K562 (cell line): ENCODE data around the gene SCG3. TPM values are rescaled to one million over a fixed set of nuclear protein-coding genes. Genes with fewer than 3 reads are reported as not detected.

Experiments
- CBFA2T3 ChIP-seq: fragments of 450-650 bp; IDR thresholded peaks from 2 replicates; pipeline ENCODE4 v1.6.1; 2017
- EWSR1 ChIP-seq: fragments of 450-650 bp; IDR thresholded peaks from 2 replicates; pipeline ENCODE4 v1.6.1; 2018; ENCODE audit warnings: borderline replicate concordance, mild to moderate bottlenecking, low read depth, moderate library complexity; ENCODE audit not compliant: partially characterized antibody
- HDAC1 ChIP-seq, 2 experiments: fragments of 450-650 bp; IDR thresholded peaks; 2 replicates each; pipeline ENCODE4 v1.6.1; 2016 to 2017; ENCODE audit warnings: inconsistent platforms in 1 of 2, mild to moderate bottlenecking in 1 of 2, moderate library complexity in 1 of 2
- HLTF ChIP-seq: fragments of 450-650 bp; IDR thresholded peaks from 2 replicates; pipeline ENCODE4 v1.6.1; 2016
- IFI16 ChIP-seq: fragments of 250-450 bp; sonication (Bioruptor Pico); IDR thresholded peaks from 2 replicates; pipeline ENCODE4 v2.1.2; 2022; ENCODE audit warnings: mild to moderate bottlenecking, inconsistent platforms
- IRF2 ChIP-seq: sonication (generic); formaldehyde crosslinking; IDR thresholded peaks from 2 replicates; pipeline ENCODE4 v1.8.1; 2022; ENCODE audit warnings: mild to moderate bottlenecking, missing genetic modification reagents
- JUND ChIP-seq, 2 experiments: IDR thresholded peaks; 2 replicates in 1 of 2; 3 replicates in 1 of 2; pipeline ENCODE4 v1.6.1; 2011; ENCODE audit warnings: borderline replicate concordance in 2 of 2, low read depth in 2 of 2, low read length in 2 of 2, improper control_type of control experiment in 1 of 2, missing biosample characterization in 1 of 2, missing genetic modification characterization in 1 of 2, missing genetic modification reagents in 1 of 2
- KLF10 ChIP-seq: fragments of 250-450 bp; sonication (Bioruptor Pico); IDR thresholded peaks from 2 replicates; pipeline ENCODE4 v1.6.1; 2021; ENCODE audit warnings: matching md5 sums
- MTF1 ChIP-seq: fragments of 250-450 bp; sonication (Bioruptor Pico); IDR thresholded peaks from 2 replicates; pipeline ENCODE4 v1.9.0; 2021; ENCODE audit warnings: moderate library complexity, mild to moderate bottlenecking, inconsistent platforms, borderline replicate concordance
- NCOA6 ChIP-seq: fragments of 450-650 bp; IDR thresholded peaks from 2 replicates; pipeline ENCODE4 v1.6.1; 2017; ENCODE audit warnings: mild to moderate bottlenecking
- NR1H2 ChIP-seq: sonication (generic); formaldehyde crosslinking; IDR thresholded peaks from 2 replicates; pipeline ENCODE4 v1.4.0; 2020; ENCODE audit warnings: mild to moderate bottlenecking, missing genetic modification reagents
- PTRF ChIP-seq: fragments of 450-650 bp; IDR thresholded peaks from 2 replicates; pipeline ENCODE4 v1.6.1; 2016; ENCODE audit warnings: mild to moderate bottlenecking, missing genetic modification characterization, missing compliant biosample characterization
- SLC30A9 ChIP-seq: fragments of 250-450 bp; sonication (Bioruptor Pico); IDR thresholded peaks from 2 replicates; pipeline ENCODE4 v1.8.0; 2022; ENCODE audit warnings: mild to moderate bottlenecking, moderate library complexity
- SP2 ChIP-seq: IDR thresholded peaks from 2 replicates; pipeline ENCODE4 v1.6.1; 2011; ENCODE audit warnings: mild to moderate bottlenecking, low read depth, low read length, moderate library complexity; ENCODE audit not compliant: poor library complexity, severe bottlenecking; ENCODE audit errors: extremely low read depth
- SPI1 ChIP-seq: IDR thresholded peaks from 2 replicates; pipeline ENCODE4 v1.6.1; 2011; ENCODE audit warnings: low read depth, low read length, control low read depth, borderline replicate concordance
- TCFL5 ChIP-seq: fragments of 250-450 bp; sonication (Bioruptor Pico); conservative IDR thresholded peaks from 2 replicates; pipeline ENCODE4 v1.6.1; 2021; ENCODE audit warnings: mild to moderate bottlenecking, moderate library complexity, matching md5 sums
- ZNF507 ChIP-seq: conservative IDR thresholded peaks from 2 replicates; pipeline ENCODE4 v1.6.1; 2017; ENCODE audit warnings: missing genetic modification characterization, missing compliant biosample characterization
- polyA plus RNA-seq, 8 experiments: library from polyadenylated mRNA; depleted of rRNA in 4 of 8; stranded (reverse) in 5 of 8; unstranded in 3 of 8; fragments of >200 nt; fragmentation: Nextera tagmentation in 2 of 8; fragmentation: Illumina TruSeq in 1 of 8; extraction: Ambion mirVana in 2 of 8; extraction: Trizol in 1 of 8; gene quantifications; 2 replicates each; pipeline versions ENCODE4 v1.2.1 to v1.2.3, GENCODE V29; 2011 to 2014; ENCODE audit warnings: inconsistent platforms in 1 of 8, missing spikeins in 1 of 8
- total RNA-seq, 7 experiments: library from RNA; depleted of rRNA in 6 of 7; stranded (reverse); fragments of >200 nt in 6 of 7; fragmentation: Illumina TruSeq in 2 of 7; extraction: Trizol in 2 of 7; gene quantifications; 2 replicates each; pipeline versions ENCODE4 v1.2.1 to v1.2.3, GENCODE V29; 2011 to 2021; ENCODE audit warnings: low replicate concordance in 1 of 7
- TF ChIP-seq, protein P1 (sequence below): sonication (generic); formaldehyde crosslinking; IDR thresholded peaks from 2 replicates; pipeline ENCODE4 v1.9.0; 2022; ENCODE audit warnings: mild to moderate bottlenecking, missing genetic modification reagents
- TF ChIP-seq, protein P2 (sequence below): sonication (generic); formaldehyde crosslinking; IDR thresholded peaks from 2 replicates; pipeline ENCODE4 v1.8.0; 2022; ENCODE audit warnings: mild to moderate bottlenecking, low read depth, missing genetic modification reagents
- TF ChIP-seq, protein P3 (sequence below): sonication (generic); formaldehyde crosslinking; IDR thresholded peaks from 2 replicates; pipeline ENCODE4 v1.8.1; 2023; ENCODE audit warnings: missing genetic modification reagents, mild to moderate bottlenecking, borderline replicate concordance
- TF ChIP-seq, protein P4 (sequence below): fragments of 250-450 bp; sonication (Bioruptor Pico); IDR thresholded peaks from 2 replicates; pipeline ENCODE4 v1.5.0; 2021

SCG3 gene
- total and polyA plus RNA-seq, 9 of the 15 experiments (the other 6 are each of a cell fraction or from before 2014, with no cell fraction given), result 13.0 to 43.8 (median 21.0) TPM

GRCh38 chr15:51681303-51681963 lies at the start of gene SCG3 (continued):
- TF ChIP-seq NR1H2 (CRISPR knock-in tag), result no peak
- peak; percentile 95 for TF ChIP-seq SPI1
- TF ChIP-seq KLF10 (CRISPR knock-in tag), result no peak
- TF ChIP-seq IFI16, result no peak
- no peak for TF ChIP-seq EWSR1
- TF ChIP-seq, protein P1, sequence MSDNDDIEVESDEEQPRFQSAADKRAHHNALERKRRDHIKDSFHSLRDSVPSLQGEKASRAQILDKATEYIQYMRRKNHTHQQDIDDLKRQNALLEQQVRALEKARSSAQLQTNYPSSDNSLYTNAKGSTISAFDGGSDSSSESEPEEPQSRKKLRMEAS, result peak; percentile 91
- TF ChIP-seq, protein P2, sequence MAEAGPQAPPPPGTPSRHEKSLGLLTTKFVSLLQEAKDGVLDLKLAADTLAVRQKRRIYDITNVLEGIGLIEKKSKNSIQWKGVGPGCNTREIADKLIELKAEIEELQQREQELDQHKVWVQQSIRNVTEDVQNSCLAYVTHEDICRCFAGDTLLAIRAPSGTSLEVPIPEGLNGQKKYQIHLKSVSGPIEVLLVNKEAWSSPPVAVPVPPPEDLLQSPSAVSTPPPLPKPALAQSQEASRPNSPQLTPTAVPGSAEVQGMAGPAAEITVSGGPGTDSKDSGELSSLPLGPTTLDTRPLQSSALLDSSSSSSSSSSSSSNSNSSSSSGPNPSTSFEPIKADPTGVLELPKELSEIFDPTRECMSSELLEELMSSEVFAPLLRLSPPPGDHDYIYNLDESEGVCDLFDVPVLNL, result peak; percentile 85; the same call in 1 of the 2 replicates
- no peak for TF ChIP-seq PTRF (tag)
- TF ChIP-seq HDAC1 (IDR thresholded peaks at IDR 0.05), result peak in 1 of 2 experiments; percentile 97; a peak in 3 of 4 replicates
- no peak for TF ChIP-seq SLC30A9 (CRISPR knock-in tag)
- no peak for TF ChIP-seq MTF1 (CRISPR knock-in tag)
- no peak for TF ChIP-seq TCFL5 (CRISPR knock-in tag)
- TF ChIP-seq ZNF507 (tag), result no peak
- TF ChIP-seq, protein P3, sequence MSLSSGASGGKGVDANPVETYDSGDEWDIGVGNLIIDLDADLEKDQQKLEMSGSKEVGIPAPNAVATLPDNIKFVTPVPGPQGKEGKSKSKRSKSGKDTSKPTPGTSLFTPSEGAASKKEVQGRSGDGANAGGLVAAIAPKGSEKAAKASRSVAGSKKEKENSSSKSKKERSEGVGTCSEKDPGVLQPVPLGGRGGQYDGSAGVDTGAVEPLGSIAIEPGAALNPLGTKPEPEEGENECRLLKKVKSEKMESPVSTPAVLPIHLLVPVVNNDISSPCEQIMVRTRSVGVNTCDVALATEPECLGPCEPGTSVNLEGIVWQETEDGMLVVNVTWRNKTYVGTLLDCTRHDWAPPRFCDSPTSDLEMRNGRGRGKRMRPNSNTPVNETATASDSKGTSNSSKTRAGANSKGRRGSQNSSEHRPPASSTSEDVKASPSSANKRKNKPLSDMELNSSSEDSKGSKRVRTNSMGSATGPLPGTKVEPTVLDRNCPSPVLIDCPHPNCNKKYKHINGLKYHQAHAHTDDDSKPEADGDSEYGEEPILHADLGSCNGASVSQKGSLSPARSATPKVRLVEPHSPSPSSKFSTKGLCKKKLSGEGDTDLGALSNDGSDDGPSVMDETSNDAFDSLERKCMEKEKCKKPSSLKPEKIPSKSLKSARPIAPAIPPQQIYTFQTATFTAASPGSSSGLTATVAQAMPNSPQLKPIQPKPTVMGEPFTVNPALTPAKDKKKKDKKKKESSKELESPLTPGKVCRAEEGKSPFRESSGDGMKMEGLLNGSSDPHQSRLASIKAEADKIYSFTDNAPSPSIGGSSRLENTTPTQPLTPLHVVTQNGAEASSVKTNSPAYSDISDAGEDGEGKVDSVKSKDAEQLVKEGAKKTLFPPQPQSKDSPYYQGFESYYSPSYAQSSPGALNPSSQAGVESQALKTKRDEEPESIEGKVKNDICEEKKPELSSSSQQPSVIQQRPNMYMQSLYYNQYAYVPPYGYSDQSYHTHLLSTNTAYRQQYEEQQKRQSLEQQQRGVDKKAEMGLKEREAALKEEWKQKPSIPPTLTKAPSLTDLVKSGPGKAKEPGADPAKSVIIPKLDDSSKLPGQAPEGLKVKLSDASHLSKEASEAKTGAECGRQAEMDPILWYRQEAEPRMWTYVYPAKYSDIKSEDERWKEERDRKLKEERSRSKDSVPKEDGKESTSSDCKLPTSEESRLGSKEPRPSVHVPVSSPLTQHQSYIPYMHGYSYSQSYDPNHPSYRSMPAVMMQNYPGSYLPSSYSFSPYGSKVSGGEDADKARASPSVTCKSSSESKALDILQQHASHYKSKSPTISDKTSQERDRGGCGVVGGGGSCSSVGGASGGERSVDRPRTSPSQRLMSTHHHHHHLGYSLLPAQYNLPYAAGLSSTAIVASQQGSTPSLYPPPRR, result no peak
- peak; percentile 66 for TF ChIP-seq JUND (IDR thresholded peaks at IDR 0.05; ENCODE audit: borderline replicate concordance, low read depth, low read length)
- peak; percentile 73; the same call in 1 of the 3 replicates for TF ChIP-seq JUND (tag; IDR thresholded peaks at IDR 0.05; ENCODE audit: borderline replicate concordance, low read depth, low read length)
- TF ChIP-seq IRF2, result no peak
- no peak for TF ChIP-seq CBFA2T3
- TF ChIP-seq, protein P4, sequence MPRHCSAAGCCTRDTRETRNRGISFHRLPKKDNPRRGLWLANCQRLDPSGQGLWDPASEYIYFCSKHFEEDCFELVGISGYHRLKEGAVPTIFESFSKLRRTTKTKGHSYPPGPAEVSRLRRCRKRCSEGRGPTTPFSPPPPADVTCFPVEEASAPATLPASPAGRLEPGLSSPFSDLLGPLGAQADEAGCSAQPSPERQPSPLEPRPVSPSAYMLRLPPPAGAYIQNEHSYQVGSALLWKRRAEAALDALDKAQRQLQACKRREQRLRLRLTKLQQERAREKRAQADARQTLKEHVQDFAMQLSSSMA (CRISPR knock-in tag), result no peak
- no peak for TF ChIP-seq HLTF
- no peak for TF ChIP-seq SP2
- TF ChIP-seq NCOA6, result peak; percentile 86
